Activated B cell treated with CpG ODN at 0.5 μM for 24 hours (primary cell): ENCODE results near the gene ANGPTL4. TPM values are rescaled to one million over a fixed set of nuclear protein-coding genes. Genes with fewer than 3 reads are reported as not detected.

ENCODE experiments used
- ATAC-seq: fragments of 200-7000 bp; cut with Tn5 transposase; one replicate; pipeline ENCODE4 v1.10.0; 2021; ENCODE audit warnings: low read depth, mild to moderate bottlenecking, moderate library complexity
- CTCF ChIA-PET: fragments of 350-600 bp; sonication (Branson Sonifier 250); formaldehyde crosslinking; loops from one replicate; lab custom pipeline; 2021; ENCODE audit warnings: antibody characterized with exemption; lab: Charles Lee
- POLR2A ChIA-PET: fragments of 350-600 bp; sonication (Branson Sonifier 250); formaldehyde crosslinking; loops from one replicate; lab custom pipeline; 2021; ENCODE audit warnings: antibody characterized with exemption; lab: Charles Lee
- DNase-seq: peaks from one replicate; pipeline ENCODE4 v3.0.0; 2022
- H3K27ac Mint-ChIP-seq: one replicate; pipeline ENCODE4 v1.8.0; 2020; ENCODE audit warnings: mixed read lengths
- H3K27me3 Mint-ChIP-seq: one replicate; pipeline ENCODE4 v1.8.0; 2021; ENCODE audit warnings: mixed read lengths
- H3K36me3 Mint-ChIP-seq: one replicate; pipeline ENCODE4 v1.8.0; 2021; ENCODE audit warnings: low read depth, mixed read lengths
- H3K4me1 Mint-ChIP-seq: one replicate; pipeline ENCODE4 v1.8.0; 2021; ENCODE audit warnings: mixed read lengths
- H3K4me3 Mint-ChIP-seq: one replicate; pipeline ENCODE4 v1.8.0; 2020; ENCODE audit warnings: mild to moderate bottlenecking, mixed read lengths
- H3K9me3 Mint-ChIP-seq: one replicate; pipeline ENCODE4 v1.8.0; 2020; ENCODE audit warnings: mixed read lengths
- intact Hi-C: fragments of 100-400 bp; cut with micrococcal nuclease; formaldehyde crosslinking; loops from one replicate; pipeline ENCODE4 v1.15.1; 2024
- total RNA-seq: library from RNA; stranded (reverse); gene quantifications from 2 replicates; pipeline ENCODE4 v1.2.3, GENCODE V29; 2022
- TF ChIP-seq, protein P1 (sequence below): fragments of 200-600 bp; IDR thresholded peaks from one replicate; pipeline ENCODE4 v1.8.0; 2022; ENCODE audit warnings: antibody characterized with exemption, mild to moderate bottlenecking

The ANGPTL4 gene
- total RNA-seq, 1 donor from 2014 or later, result not detected

- Mint-ChIP-seq H3K9me3 (peaks cover 2% of the 10 kb centered on the region), H3K4me3 (no peak overlapping the region), H3K27ac (no peak overlapping the region), H3K27me3 (peaks cover 13% of the 10 kb centered on the region), H3K4me1 (peaks cover 3% of the 10 kb centered on the region), H3K36me3 (no peaks in the 10 kb centered on the region)
- DNase-seq, result no peak
- intact Hi-C loops, result no loop called here
- no peak for ATAC-seq
- POLR2A ChIA-PET, result no interaction called here
- CTCF ChIA-PET, result interaction anchor here (0.9 to 1.1 kb wide), 2 partner anchors 16 to 56 kb away, joined by 3 read pairs; partner anchors contain the start of gene MARCHF2
- TF ChIP-seq, protein P1, sequence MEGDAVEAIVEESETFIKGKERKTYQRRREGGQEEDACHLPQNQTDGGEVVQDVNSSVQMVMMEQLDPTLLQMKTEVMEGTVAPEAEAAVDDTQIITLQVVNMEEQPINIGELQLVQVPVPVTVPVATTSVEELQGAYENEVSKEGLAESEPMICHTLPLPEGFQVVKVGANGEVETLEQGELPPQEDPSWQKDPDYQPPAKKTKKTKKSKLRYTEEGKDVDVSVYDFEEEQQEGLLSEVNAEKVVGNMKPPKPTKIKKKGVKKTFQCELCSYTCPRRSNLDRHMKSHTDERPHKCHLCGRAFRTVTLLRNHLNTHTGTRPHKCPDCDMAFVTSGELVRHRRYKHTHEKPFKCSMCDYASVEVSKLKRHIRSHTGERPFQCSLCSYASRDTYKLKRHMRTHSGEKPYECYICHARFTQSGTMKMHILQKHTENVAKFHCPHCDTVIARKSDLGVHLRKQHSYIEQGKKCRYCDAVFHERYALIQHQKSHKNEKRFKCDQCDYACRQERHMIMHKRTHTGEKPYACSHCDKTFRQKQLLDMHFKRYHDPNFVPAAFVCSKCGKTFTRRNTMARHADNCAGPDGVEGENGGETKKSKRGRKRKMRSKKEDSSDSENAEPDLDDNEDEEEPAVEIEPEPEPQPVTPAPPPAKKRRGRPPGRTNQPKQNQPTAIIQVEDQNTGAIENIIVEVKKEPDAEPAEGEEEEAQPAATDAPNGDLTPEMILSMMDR, result no peak
Measured at GRCh38 chr19:8357007-8357521, 6.9 kb upstream of the ANGPTL4 start.

- peaks cover 13% of the 10 kb centered on the region for H3K4me1 Mint-ChIP-seq
- ATAC-seq, result no peak
- no peak overlapping the region for H3K4me3 Mint-ChIP-seq
- peaks cover 22% of the 10 kb centered on the region for H3K27me3 Mint-ChIP-seq
- TF ChIP-seq, protein P1, result no peak
- peaks cover 2% of the 10 kb centered on the region for H3K9me3 Mint-ChIP-seq
- no peak overlapping the region for H3K27ac Mint-ChIP-seq
- CTCF ChIA-PET, result interaction anchor here (0.7 kb wide), 1 partner anchor 354 kb away, joined by 3 read pairs; no protein-coding TSS in a partner anchor
- POLR2A ChIA-PET, result no interaction called here
- intact Hi-C loops, result no loop called here
- no peak for DNase-seq
- H3K36me3 Mint-ChIP-seq, result no peaks in the 10 kb centered on the region
Measured at GRCh38 chr19:8358948-8359347, 5.0 kb upstream of the ANGPTL4 start.

GRCh38 chr19:8360196-8360595 lies 3.8 kb upstream of the ANGPTL4 start:
- intact Hi-C loops, result no loop called here
- DNase-seq (no peak), ATAC-seq (no peak)
- Mint-ChIP-seq H3K27ac (no peak overlapping the region), H3K27me3 (peaks cover 24% of the 10 kb centered on the region), H3K9me3 (peaks cover 2% of the 10 kb centered on the region), H3K4me1 (peaks cover 14% of the 10 kb centered on the region), H3K36me3 (no peaks in the 10 kb centered on the region), H3K4me3 (no peak overlapping the region)
- TF ChIP-seq, protein P1, result no peak
- ChIA-PET CTCF (no interaction called here), POLR2A (no interaction called here)

- ATAC-seq, result no peak
- H3K27ac Mint-ChIP-seq, result no peak overlapping the region
- H3K27me3 Mint-ChIP-seq, result peaks cover 33% of the 10 kb centered on the region
Measured at GRCh38 chr19:8361921-8362793, 1.8 kb upstream of the ANGPTL4 start.

More at GRCh38 chr19:8361921-8362793, 1.8 kb upstream of the ANGPTL4 start:
- intact Hi-C loops, result no loop called here
- DNase-seq, result no peak
- Mint-ChIP-seq H3K9me3 (no peaks in the 10 kb centered on the region), H3K4me3 (no peak overlapping the region), H3K4me1 (peaks cover 14% of the 10 kb centered on the region), H3K36me3 (no peaks in the 10 kb centered on the region)
- TF ChIP-seq, protein P1, result no peak
- CTCF ChIA-PET, result no interaction called here
- POLR2A ChIA-PET, result interaction anchor here (0.7 kb wide), 1 partner anchor 766 kb away, joined by 3 read pairs; no protein-coding TSS in a partner anchor
